ENCODE results near the gene SRSF9.
A peak's percentile ranks its signal among the peaks of the same experiment; 100 is the strongest.
"Not testable (repeated sequence)": the region's sequence is repeated elsewhere in the genome, so short reads cannot be mapped to it uniquely, and the experiment has no call there.

SRSF9 gene

GRCh38 chr12:120446844-120447178 lies 22.7 kb downstream of the SRSF9 start:
- DNase-seq: not testable (repeated sequence)

GRCh38 chr12:120445911-120446843 lies 23.4 kb downstream of the SRSF9 start, which contains the start of the genes GATC and TRIAP1:
Gene GATC, plus strand, starts transcription at chr12:120446444. Its CDS starts 37 bp downstream, at chr12:120446481.
Gene TRIAP1, minus strand, starts transcription at chr12:120446384. Its CDS starts 12 bp downstream, at chr12:120446372.
- DNase-seq: peak; percentile 92

GRCh38 chr12:120444676-120445075 lies 24.9 kb downstream of the SRSF9 start:
- DNase-seq: no peak

- DNase-seq: peak; percentile 55
Observed at GRCh38 chr12:120439646-120440247, 29.8 kb downstream of the SRSF9 start.

GRCh38 chr12:120438495-120439198 lies 30.9 kb downstream of the SRSF9 start:
- DNase-seq: no peak

GRCh38 chr12:120437735-120438494 lies 31.6 kb downstream of the SRSF9 start, which contains the start of gene COX6A1:
Gene COX6A1, plus strand, starts transcription at chr12:120438113. Its CDS starts 14 bp downstream, at chr12:120438127.
- DNase-seq: peak; percentile 96

- DNase-seq: no peak
Observed at GRCh38 chr12:120432772-120433525, 36.6 kb downstream of the SRSF9 start.

- DNase-seq: no peak
Observed at GRCh38 chr12:120429368-120429767, 40.2 kb downstream of the SRSF9 start.

- no peak for DNase-seq
Observed at GRCh38 chr12:120428597-120429229, 40.8 kb downstream of the SRSF9 start.

- DNase-seq: no peak
Observed at GRCh38 chr12:120425797-120426196, 43.8 kb downstream of the SRSF9 start.

GRCh38 chr12:120422892-120423456 lies 46.6 kb downstream of the SRSF9 start:
- no peak for DNase-seq

- DNase-seq: no peak
Observed at GRCh38 chr12:120421701-120422100, 47.8 kb downstream of the SRSF9 start.

- DNase-seq: no peak
Observed at GRCh38 chr12:120417917-120418580, 51.5 kb downstream of the SRSF9 start.

- DNase-seq: no peak
Observed at GRCh38 chr12:120416490-120417216, 52.9 kb downstream of the SRSF9 start.

GRCh38 chr12:120413901-120414695 lies 55.5 kb downstream of the SRSF9 start:
- DNase-seq: no peak

- no peak for DNase-seq
Observed at GRCh38 chr12:120412421-120412820, 57.1 kb downstream of the SRSF9 start.

Data from left hindlimb (tissue), 1 donor.